Right lobe of liver (tissue), 6 donors: ENCODE data around the gene CEBPZ. TPM values are rescaled to one million over a fixed set of nuclear protein-coding genes. Genes with fewer than 3 reads are reported as not detected.

Experiments used
- ATAC-seq, 4 donors: fragments of 200-7000 bp; cut with Tn5 transposase; one replicate each; pipeline ENCODE4 v1.9.1; 2020; ENCODE audit warnings: mild to moderate bottlenecking in 4 of 4, moderate library complexity in 4 of 4
- DNase-seq, 3 donors: peaks; one replicate each; pipeline ENCODE4 v3.0.0-alpha.2; 2020
- H3K27ac ChIP-seq, 3 donors: fragments of 200-600 bp; one replicate each; pipeline ENCODE4 v1.8.0; 2022
- H3K27me3 ChIP-seq, 2 donors: fragments of 200-600 bp; one replicate each; pipeline ENCODE4 v1.8.0; 2022
- H3K36me3 ChIP-seq, 4 donors: fragments of 200-600 bp; sonication (generic) in 1 of 4; one replicate each; pipeline versions ENCODE4 v1.5.1 to v1.8.0; 2017 to 2022; ENCODE audit warnings: control low read depth in 1 of 4
- H3K4me1 ChIP-seq, 4 donors: fragments of 200-600 bp; sonication (generic) in 1 of 4; one replicate each; pipeline versions ENCODE4 v1.5.1 to v1.8.0; 2017 to 2022; ENCODE audit warnings: control low read depth in 1 of 4
- H3K4me3 ChIP-seq, 3 donors: fragments of 200-600 bp; one replicate each; pipeline ENCODE4 v1.8.0; 2022
- H3K9me3 ChIP-seq, 4 donors: fragments of 200-600 bp; sonication (generic) in 1 of 4; one replicate each; pipeline versions ENCODE4 v1.5.1 to v1.8.0; 2017 to 2022; ENCODE audit warnings: control low read depth in 1 of 4
- POLR2A ChIP-seq: fragments of 450-650 bp; IDR thresholded peaks from one replicate; pipeline ENCODE4 v1.6.1; 2017; ENCODE audit warnings: antibody characterized with exemption, mild to moderate bottlenecking
- WGBS: methylation state at CpG from one replicate; pipeline ENCODE4 v1.1.6; 2018; ENCODE audit warnings: low coverage, low lambda C conversion rate; ENCODE audit not compliant: insufficient coverage; ENCODE audit errors: missing lambda C conversion rate; 5-methylcytosine and 5-hydroxymethylcytosine counted together
- intact Hi-C, 2 donors: fragments of 100-400 bp; cut with DNase I; formaldehyde crosslinking; loops; one replicate each; pipeline versions ENCODE4 v1.11.2 to v1.14.1; 2022
- total RNA-seq, 6 experiments: library from RNA; depleted of rRNA in 2 of 6; stranded (reverse); fragments of >200 nt in 2 of 6; fragmentation: NEBNext Ultra II Directional in 3 of 6; extraction: Animal tissue kit (Norgen Biotek cat#: 25700) in 3 of 6; gene quantifications; one replicate each; pipeline versions ENCODE4 v1.1.0 to v1.2.4, GENCODE V29; 2016 to 2023
- TF ChIP-seq, protein P1 (sequence below), 4 donors: fragments of 200-600 bp in 3 of 4; fragments of 450-650 bp in 1 of 4; IDR thresholded peaks; one replicate each; pipeline versions ENCODE4 v1.5.1 to v1.8.0; 2016 to 2022; ENCODE audit warnings: antibody characterized with exemption in 4 of 4, mild to moderate bottlenecking in 2 of 4
- donor health status: DM: no; HTN: yes; CAD: no.
- donor health status: DM: no; HTN: no; CAD: no.
- donor health status: DM: no; HTN: no; CAD: no.
- donor health status: DM: no; HTN: yes; CAD: no.
- donor health status: DM: no; HTN: yes; CAD: no.

Gene CEBPZ
- total RNA-seq, 6 experiments from 2014 or later: 13.3 to 29.3 (median 20.0) TPM

DNA sequence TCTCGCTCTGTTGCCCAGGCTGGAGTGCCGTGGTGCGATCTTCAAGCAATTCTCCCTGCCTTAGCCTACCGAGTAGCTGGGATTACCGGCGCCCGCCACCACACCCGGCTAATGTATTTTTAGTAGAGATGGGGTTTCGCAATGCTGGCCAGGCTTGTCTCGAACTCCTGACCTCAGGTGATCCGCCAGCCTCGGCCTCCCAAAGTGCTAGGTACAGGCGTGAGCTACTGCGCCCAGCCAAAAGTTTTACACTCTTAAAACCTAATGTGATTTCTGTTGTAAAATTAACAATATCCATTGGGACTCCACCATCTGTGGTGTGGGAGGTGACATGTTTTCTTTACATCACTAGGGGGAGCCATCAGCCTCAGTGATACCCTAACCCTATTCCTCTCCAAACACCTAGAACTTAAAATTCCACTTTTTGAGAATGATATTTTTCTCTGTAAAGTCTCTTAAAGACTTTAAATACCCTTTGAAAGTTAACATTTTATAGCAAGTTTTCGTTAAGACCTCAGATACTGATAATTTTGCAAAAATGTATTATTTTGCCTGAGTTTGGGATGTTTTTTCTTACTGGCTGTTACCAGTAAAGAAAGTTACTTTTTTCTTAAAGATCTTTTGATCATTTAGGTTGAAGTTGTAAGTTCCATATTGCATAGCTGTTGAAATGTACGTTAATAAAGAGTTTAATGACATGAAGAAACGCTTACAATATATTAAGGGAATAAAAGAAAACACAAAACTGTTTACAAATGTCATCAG lies 63.0 kb downstream of the CEBPZ start:
- 33% methylated on average over 17 of the region's 17 CpGs for WGBS
- H3K4me1 ChIP-seq: peaks cover 0 to 4% (median 0%) of the 10 kb centered on the region in 4 donors
- TF ChIP-seq POLR2A: no peak
- TF ChIP-seq, protein P1, sequence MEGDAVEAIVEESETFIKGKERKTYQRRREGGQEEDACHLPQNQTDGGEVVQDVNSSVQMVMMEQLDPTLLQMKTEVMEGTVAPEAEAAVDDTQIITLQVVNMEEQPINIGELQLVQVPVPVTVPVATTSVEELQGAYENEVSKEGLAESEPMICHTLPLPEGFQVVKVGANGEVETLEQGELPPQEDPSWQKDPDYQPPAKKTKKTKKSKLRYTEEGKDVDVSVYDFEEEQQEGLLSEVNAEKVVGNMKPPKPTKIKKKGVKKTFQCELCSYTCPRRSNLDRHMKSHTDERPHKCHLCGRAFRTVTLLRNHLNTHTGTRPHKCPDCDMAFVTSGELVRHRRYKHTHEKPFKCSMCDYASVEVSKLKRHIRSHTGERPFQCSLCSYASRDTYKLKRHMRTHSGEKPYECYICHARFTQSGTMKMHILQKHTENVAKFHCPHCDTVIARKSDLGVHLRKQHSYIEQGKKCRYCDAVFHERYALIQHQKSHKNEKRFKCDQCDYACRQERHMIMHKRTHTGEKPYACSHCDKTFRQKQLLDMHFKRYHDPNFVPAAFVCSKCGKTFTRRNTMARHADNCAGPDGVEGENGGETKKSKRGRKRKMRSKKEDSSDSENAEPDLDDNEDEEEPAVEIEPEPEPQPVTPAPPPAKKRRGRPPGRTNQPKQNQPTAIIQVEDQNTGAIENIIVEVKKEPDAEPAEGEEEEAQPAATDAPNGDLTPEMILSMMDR (IDR thresholded peaks at IDR 0.05): peak; percentile 51 to 68 (median 63)
- intact Hi-C loops: no loop called here
- no peak overlapping the region for H3K4me3 ChIP-seq
- no peaks in the 10 kb centered on the region for H3K36me3 ChIP-seq
- H3K27me3 ChIP-seq: no peaks in the 10 kb centered on the region
- ATAC-seq: peak; percentile 88 to 93 (median 90)
- H3K27ac ChIP-seq: no peak overlapping the region
- no peak for DNase-seq
- no peaks in the 10 kb centered on the region for H3K9me3 ChIP-seq

- no peaks in the 10 kb centered on the region for H3K36me3 ChIP-seq
- no peak overlapping the region for H3K4me3 ChIP-seq
- TF ChIP-seq, protein P1 (IDR thresholded peaks at IDR 0.05): no peak
- TF ChIP-seq POLR2A: no peak
- no peak for DNase-seq
- no peak overlapping the region for H3K27ac ChIP-seq
- intact Hi-C loops: no loop called here
- H3K27me3 ChIP-seq: no peaks in the 10 kb centered on the region
- no peaks in the 10 kb centered on the region for H3K9me3 ChIP-seq
- WGBS: 82% methylated on average over 3 of the region's 3 CpGs
- peaks cover 0 to 4% (median 0%) of the 10 kb centered on the region in 4 donors for H3K4me1 ChIP-seq
- ATAC-seq: peak in 1 of 4 donors; percentile 83
Measured at GRCh38 chr2:37167636-37168180, 63.7 kb downstream of the CEBPZ start.

DNA sequence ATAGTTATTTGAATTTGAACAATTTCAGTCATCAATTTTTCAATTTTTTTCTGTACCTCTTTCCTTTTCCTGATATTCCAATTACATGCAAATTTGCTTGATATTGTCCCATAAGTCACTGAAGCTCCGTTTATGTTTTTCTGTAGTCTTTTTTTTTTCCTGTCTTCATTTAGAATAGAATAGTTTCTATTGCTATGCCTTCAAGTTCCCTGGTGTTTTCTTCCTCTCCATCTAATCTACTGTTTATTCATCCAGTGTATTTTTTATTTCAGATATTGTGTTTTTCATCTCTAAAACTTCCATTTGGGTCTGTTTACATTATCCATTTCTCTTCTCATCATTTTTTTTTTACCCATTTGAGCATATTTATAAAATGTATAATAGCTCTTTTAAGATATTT lies 66.6 kb downstream of the CEBPZ start:
- no peaks in the 10 kb centered on the region for H3K36me3 ChIP-seq
- TF ChIP-seq, protein P1 (IDR thresholded peaks at IDR 0.05): no peak
- TF ChIP-seq POLR2A: no peak
- intact Hi-C loops: no loop called here
- DNase-seq (no peak), ATAC-seq (no peak)
- no peak overlapping the region for H3K27ac ChIP-seq
- no peaks in the 10 kb centered on the region for H3K27me3 ChIP-seq
- H3K4me3 ChIP-seq: no peak overlapping the region
- H3K9me3 ChIP-seq: no peaks in the 10 kb centered on the region
- peaks cover 0 to 4% (median 0%) of the 10 kb centered on the region in 4 donors for H3K4me1 ChIP-seq
- 50% methylated on average over 1 of the region's 1 CpG for WGBS

DNA sequence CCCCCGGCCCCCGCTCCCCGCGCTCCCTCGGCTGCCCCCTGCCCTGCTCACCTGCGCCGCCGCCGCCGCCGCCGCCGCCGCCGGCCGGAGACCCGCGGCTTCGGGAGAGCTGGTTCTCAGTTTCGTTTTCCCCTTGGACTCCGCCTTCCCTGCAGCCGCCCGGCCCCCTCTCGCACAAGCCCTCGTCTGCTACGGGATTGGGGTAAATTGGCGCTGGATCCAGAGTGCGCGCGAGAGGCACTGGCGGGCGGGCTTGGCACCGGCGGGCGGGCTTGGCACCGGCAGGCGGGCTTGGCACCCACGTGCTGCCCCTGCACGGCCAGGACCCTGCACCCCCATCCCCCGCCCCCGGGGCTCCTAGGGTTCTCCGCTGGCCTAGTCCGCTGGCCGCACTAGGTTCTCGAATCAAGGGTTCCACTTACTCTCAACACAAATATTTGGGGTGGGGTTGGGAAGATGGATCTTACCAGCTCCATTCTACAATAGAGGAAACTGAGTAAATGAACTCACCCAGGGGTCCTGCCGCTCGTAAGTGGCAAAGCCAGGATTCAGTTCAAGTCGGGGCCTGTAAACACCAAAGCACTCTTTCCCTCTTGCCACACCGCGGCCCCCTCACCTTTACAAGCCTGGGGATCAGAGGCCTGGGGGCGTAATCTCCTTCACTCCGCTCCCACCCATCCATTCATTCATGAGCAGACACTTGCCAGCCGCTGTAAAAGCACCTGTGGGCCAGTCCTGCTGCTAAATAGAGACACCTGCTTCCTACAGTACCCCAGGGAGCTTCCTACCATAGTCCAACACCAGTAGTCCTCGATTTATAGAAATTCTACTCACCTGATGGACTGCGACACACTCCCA lies 74.3 kb downstream of the CEBPZ start, which contains the start of gene EIF2AK2:
EIF2AK2 (minus strand) TSS at position 124 of the 858 bp plus-strand sequence. CDS start 9,174 bp downstream, outside the sequence.
- TF ChIP-seq, protein P1 (IDR thresholded peaks at IDR 0.05): no peak
- TF ChIP-seq POLR2A: peak; percentile 53
- intact Hi-C loops: no loop called here
- Histone ChIP-seq H3K36me3 (no peaks in the 10 kb centered on the region), H3K27ac (peak within 1 kb of the TSS; percentile 81 to 93 (median 92)), H3K9me3 (no peaks in the 10 kb centered on the region), H3K4me3 (peak within 1 kb of the TSS; percentile 76 to 96 (median 87)), H3K4me1 (peaks cover 0 to 8% (median 0%) of the 10 kb centered on the region in 4 donors), H3K27me3 (no peaks in the 10 kb centered on the region)
- DNase-seq (peak; percentile 88 to 89 (median 88)), ATAC-seq (peak; percentile 94 to 97 (median 96))
- WGBS: 13% methylated on average over 10 of the region's 55 CpGs
